ENCODE results near the gene PRR15L. TPM values are rescaled to one million over a fixed set of nuclear protein-coding genes. Genes with fewer than 3 reads are reported as not detected.

Gene PRR15L
- total and polyA plus RNA-seq, 2 of the 8 experiments (the other 6 are each of a cell fraction or from before 2014, with no cell fraction given): 0.26 to 1.1 TPM

GRCh38 chr17:47902039-47902744 is 55.5 kb downstream of the PRR15L start (continued):
- TF ChIP-seq E2F6 (IDR thresholded peaks at IDR 0.05) (no peak), BCL11A (IDR thresholded peaks at IDR 0.05; ENCODE audit: low read depth in 2 of 2, low read length in 2 of 2) (peak in 1 of 2 experiments; percentile 31), RBBP5 (IDR thresholded peaks at IDR 0.05; ENCODE audit: borderline replicate concordance, low read depth, low read length) (no peak), RNF2 (IDR thresholded peaks at IDR 0.05; ENCODE audit: borderline replicate concordance, low read depth, low read length, missing control alignments, poor library complexity, severe bottlenecking) (no peak), CHD1 (IDR thresholded peaks at IDR 0.05; ENCODE audit: low read depth, low read length) (no peak), TEAD4 (IDR thresholded peaks at IDR 0.05; ENCODE audit: low read depth, low read length) (peak; percentile 95), CBX8 (IDR thresholded peaks at IDR 0.05; ENCODE audit: borderline replicate concordance, low read depth, low read length) (no peak), POLR2AphosphoS5 (IDR thresholded peaks at IDR 0.05; ENCODE audit: low read depth, low read length) (0 out of 2 replicates have a peak, but pooled peaks have one; percentile 19), MAX (IDR thresholded peaks at IDR 0.05) (peak; percentile 40; the same call in 1 of the 2 replicates), POU5F1 (IDR thresholded peaks at IDR 0.05; ENCODE audit: low read depth, low read length) (no peak), SAP30 (IDR thresholded peaks at IDR 0.05; ENCODE audit: insufficient read depth, insufficient replicate concordance, low read length) (no peak), SUZ12 (IDR thresholded peaks at IDR 0.05; ENCODE audit: low read length) (no peak), KDM4A (IDR thresholded peaks at IDR 0.05; ENCODE audit: low read depth, low read length, severe bottlenecking) (no peak), MAFK (IDR thresholded peaks at IDR 0.05; ENCODE audit: low read depth, low read length) (no peak), ATF3 (IDR thresholded peaks at IDR 0.05; ENCODE audit: insufficient read depth, low read depth, low read length) (no peak), TAF7 (optimal IDR thresholded peaks at IDR 0.05; ENCODE audit: borderline replicate concordance, low read depth, low read length) (no peak), FOSL1 (IDR thresholded peaks at IDR 0.05; ENCODE audit: insufficient read depth, low read depth, low read length) (no peak), YY1 (IDR thresholded peaks at IDR 0.05; ENCODE audit: low read depth, low read length) (0 out of 2 replicates have a peak, but pooled peaks have one; percentile 44), SP2 (IDR thresholded peaks at IDR 0.05; ENCODE audit: low read length) (no peak), GTF2F1 (IDR thresholded peaks at IDR 0.05; ENCODE audit: borderline replicate concordance, low read depth, low read length) (no peak), SRF (IDR thresholded peaks at IDR 0.05; ENCODE audit: low read depth, low read length) (no peak), CEBPB (IDR thresholded peaks at IDR 0.05; ENCODE audit: low read depth, low read length) (no peak), KDM5A (IDR thresholded peaks at IDR 0.05; ENCODE audit: low read length) (no peak)

All from H1 (cell line).